Measurements from ENCODE around the gene NPBWR2. TPM values are rescaled to one million over a fixed set of nuclear protein-coding genes. Genes with fewer than 3 reads are reported as not detected.

The NPBWR2 gene
- total and polyA plus RNA-seq, 2 experiments from 2014 or later, result not detected

GRCh38 chr20:64140061-64140931 lies 32.9 kb upstream of the NPBWR2 start:
- H3K9me2 ChIP-seq (ENCODE audit: insufficient read depth), result no peaks in the 10 kb centered on the region
- H3K79me2 ChIP-seq (replicated peaks; ENCODE audit: insufficient read depth), result no peaks in the 10 kb centered on the region
- no peaks in the 10 kb centered on the region for H3K36me3 ChIP-seq (ENCODE audit: insufficient read depth)
- TF ChIP-seq JUNB (IDR thresholded peaks at IDR 0.05; ENCODE audit: unreplicated experiment), result no peak
- TF ChIP-seq ZNF331 (CRISPR knock-in tag; IDR thresholded peaks at IDR 0.05; ENCODE audit: low read depth), result no peak
- TF ChIP-seq EZH2 (IDR thresholded peaks at IDR 0.05; ENCODE audit: low read depth, unreplicated experiment), result no peak
- no peak for TF ChIP-seq EZH2phosphoT487 (IDR thresholded peaks at IDR 0.05; ENCODE audit: unreplicated experiment)
- TF ChIP-seq CTCF (conservative IDR thresholded peaks at IDR 0.05; ENCODE audit: low read depth in 2 of 2), result no peak
- TF ChIP-seq NANOG (IDR thresholded peaks at IDR 0.05; ENCODE audit: borderline replicate concordance), result no peak
- TF ChIP-seq POLR2AphosphoS5 (IDR thresholded peaks at IDR 0.05; ENCODE audit: low read depth), result no peak
- TF ChIP-seq, protein P1, sequence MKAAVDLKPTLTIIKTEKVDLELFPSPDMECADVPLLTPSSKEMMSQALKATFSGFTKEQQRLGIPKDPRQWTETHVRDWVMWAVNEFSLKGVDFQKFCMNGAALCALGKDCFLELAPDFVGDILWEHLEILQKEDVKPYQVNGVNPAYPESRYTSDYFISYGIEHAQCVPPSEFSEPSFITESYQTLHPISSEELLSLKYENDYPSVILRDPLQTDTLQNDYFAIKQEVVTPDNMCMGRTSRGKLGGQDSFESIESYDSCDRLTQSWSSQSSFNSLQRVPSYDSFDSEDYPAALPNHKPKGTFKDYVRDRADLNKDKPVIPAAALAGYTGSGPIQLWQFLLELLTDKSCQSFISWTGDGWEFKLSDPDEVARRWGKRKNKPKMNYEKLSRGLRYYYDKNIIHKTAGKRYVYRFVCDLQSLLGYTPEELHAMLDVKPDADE (IDR thresholded peaks at IDR 0.05), result no peak
- TF ChIP-seq STAT1 (IDR thresholded peaks at IDR 0.05; ENCODE audit: unreplicated experiment), result no peak
- TF ChIP-seq, protein P2, sequence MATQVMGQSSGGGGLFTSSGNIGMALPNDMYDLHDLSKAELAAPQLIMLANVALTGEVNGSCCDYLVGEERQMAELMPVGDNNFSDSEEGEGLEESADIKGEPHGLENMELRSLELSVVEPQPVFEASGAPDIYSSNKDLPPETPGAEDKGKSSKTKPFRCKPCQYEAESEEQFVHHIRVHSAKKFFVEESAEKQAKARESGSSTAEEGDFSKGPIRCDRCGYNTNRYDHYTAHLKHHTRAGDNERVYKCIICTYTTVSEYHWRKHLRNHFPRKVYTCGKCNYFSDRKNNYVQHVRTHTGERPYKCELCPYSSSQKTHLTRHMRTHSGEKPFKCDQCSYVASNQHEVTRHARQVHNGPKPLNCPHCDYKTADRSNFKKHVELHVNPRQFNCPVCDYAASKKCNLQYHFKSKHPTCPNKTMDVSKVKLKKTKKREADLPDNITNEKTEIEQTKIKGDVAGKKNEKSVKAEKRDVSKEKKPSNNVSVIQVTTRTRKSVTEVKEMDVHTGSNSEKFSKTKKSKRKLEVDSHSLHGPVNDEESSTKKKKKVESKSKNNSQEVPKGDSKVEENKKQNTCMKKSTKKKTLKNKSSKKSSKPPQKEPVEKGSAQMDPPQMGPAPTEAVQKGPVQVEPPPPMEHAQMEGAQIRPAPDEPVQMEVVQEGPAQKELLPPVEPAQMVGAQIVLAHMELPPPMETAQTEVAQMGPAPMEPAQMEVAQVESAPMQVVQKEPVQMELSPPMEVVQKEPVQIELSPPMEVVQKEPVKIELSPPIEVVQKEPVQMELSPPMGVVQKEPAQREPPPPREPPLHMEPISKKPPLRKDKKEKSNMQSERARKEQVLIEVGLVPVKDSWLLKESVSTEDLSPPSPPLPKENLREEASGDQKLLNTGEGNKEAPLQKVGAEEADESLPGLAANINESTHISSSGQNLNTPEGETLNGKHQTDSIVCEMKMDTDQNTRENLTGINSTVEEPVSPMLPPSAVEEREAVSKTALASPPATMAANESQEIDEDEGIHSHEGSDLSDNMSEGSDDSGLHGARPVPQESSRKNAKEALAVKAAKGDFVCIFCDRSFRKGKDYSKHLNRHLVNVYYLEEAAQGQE (IDR thresholded peaks at IDR 0.05; ENCODE audit: unreplicated experiment), result no peak
- no peak for TF ChIP-seq ZNF114 (CRISPR knock-in tag; IDR thresholded peaks at IDR 0.05)
- TF ChIP-seq, protein P3, sequence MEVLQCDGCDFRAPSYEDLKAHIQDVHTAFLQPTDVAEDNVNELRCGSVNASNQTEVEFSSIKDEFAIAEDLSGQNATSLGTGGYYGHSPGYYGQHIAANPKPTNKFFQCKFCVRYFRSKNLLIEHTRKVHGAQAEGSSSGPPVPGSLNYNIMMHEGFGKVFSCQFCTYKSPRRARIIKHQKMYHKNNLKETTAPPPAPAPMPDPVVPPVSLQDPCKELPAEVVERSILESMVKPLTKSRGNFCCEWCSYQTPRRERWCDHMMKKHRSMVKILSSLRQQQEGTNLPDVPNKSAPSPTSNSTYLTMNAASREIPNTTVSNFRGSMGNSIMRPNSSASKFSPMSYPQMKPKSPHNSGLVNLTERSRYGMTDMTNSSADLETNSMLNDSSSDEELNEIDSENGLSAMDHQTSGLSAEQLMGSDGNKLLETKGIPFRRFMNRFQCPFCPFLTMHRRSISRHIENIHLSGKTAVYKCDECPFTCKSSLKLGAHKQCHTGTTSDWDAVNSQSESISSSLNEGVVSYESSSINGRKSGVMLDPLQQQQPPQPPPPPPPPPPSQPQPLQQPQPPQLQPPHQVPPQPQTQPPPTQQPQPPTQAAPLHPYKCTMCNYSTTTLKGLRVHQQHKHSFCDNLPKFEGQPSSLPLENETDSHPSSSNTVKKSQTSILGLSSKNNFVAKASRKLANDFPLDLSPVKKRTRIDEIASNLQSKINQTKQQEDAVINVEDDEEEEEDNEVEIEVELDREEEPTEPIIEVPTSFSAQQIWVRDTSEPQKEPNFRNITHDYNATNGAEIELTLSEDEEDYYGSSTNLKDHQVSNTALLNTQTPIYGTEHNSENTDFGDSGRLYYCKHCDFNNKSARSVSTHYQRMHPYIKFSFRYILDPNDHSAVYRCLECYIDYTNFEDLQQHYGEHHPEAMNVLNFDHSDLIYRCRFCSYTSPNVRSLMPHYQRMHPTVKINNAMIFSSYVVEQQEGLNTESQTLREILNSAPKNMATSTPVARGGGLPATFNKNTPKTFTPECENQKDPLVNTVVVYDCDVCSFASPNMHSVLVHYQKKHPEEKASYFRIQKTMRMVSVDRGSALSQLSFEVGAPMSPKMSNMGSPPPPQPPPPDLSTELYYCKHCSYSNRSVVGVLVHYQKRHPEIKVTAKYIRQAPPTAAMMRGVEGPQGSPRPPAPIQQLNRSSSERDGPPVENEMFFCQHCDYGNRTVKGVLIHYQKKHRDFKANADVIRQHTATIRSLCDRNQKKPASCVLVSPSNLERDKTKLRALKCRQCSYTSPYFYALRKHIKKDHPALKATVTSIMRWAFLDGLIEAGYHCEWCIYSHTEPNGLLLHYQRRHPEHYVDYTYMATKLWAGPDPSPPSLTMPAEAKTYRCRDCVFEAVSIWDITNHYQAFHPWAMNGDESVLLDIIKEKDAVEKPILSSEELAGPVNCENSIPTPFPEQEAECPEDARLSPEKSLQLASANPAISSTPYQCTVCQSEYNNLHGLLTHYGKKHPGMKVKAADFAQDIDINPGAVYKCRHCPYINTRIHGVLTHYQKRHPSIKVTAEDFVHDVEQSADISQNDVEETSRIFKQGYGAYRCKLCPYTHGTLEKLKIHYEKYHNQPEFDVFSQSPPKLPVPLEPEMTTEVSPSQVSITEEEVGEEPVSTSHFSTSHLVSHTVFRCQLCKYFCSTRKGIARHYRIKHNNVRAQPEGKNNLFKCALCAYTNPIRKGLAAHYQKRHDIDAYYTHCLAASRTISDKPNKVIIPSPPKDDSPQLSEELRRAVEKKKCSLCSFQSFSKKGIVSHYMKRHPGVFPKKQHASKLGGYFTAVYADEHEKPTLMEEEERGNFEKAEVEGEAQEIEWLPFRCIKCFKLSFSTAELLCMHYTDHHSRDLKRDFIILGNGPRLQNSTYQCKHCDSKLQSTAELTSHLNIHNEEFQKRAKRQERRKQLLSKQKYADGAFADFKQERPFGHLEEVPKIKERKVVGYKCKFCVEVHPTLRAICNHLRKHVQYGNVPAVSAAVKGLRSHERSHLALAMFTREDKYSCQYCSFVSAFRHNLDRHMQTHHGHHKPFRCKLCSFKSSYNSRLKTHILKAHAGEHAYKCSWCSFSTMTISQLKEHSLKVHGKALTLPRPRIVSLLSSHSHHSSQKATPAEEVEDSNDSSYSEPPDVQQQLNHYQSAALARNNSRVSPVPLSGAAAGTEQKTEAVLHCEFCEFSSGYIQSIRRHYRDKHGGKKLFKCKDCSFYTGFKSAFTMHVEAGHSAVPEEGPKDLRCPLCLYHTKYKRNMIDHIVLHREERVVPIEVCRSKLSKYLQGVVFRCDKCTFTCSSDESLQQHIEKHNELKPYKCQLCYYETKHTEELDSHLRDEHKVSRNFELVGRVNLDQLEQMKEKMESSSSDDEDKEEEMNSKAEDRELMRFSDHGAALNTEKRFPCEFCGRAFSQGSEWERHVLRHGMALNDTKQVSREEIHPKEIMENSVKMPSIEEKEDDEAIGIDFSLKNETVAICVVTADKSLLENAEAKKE (CRISPR knock-in tag; IDR thresholded peaks at IDR 0.05), result no peak
- no peak for TF ChIP-seq CREB1 (CRISPR knock-in tag; IDR thresholded peaks at IDR 0.05; ENCODE audit: low read depth)
- peaks cover 8% of the 10 kb centered on the region; the same call in 2 of the 3 replicates for H3K36me3 Mint-ChIP-seq (ENCODE audit: low read depth)
- no peak overlapping the region; the same call in 1 of the 2 replicates for H3K27ac ChIP-seq (ENCODE audit: low read depth)
- H3K9me3 Mint-ChIP-seq, result peaks cover 19% of the 10 kb centered on the region
- H3K27me3 Mint-ChIP-seq (ENCODE audit: insufficient read depth, low read depth, poor library complexity), result peaks cover 15% of the 10 kb centered on the region
- no peaks in the 10 kb centered on the region for H4K20me1 ChIP-seq (replicated peaks; ENCODE audit: insufficient read depth)
- H3K4me3 Mint-ChIP-seq, result no peak overlapping the region; the same call in 2 of the 3 replicates
- H3K4me1 Mint-ChIP-seq, result peaks cover 21% of the 10 kb centered on the region
- ATAC-seq (no peak), DNase-seq (ENCODE audit: low spot score) (no peak)
- 0 out of 2 replicates have a peak, but pooled peaks cover 3% of the 10 kb centered on the region for H3F3A ChIP-seq (replicated peaks; ENCODE audit: low read depth)
- no peaks in the 10 kb centered on the region for H3K27me3 ChIP-seq (ENCODE audit: insufficient read depth)
- no peak overlapping the region for H3K4me3 ChIP-seq
- H3K27ac Mint-ChIP-seq, result no peak overlapping the region; the same call in 1 of the 2 replicates
- H2AFZ ChIP-seq, result no peak overlapping the region
- 0 out of 2 replicates have a peak, but pooled peaks cover 3% of the 10 kb centered on the region for H3K4me1 ChIP-seq (ENCODE audit: insufficient read depth)
- H3K4me2 ChIP-seq, result no peak overlapping the region

All from GM23338 (cell line).